SW480 (cell line): Measurements from ENCODE around the gene DHRS2.
A peak's percentile ranks its signal among the peaks of the same experiment; 100 is the strongest.
"Not testable (repeated sequence)": the region's sequence is repeated elsewhere in the genome, so short reads cannot be mapped to it uniquely, and the experiment has no call there.

Source experiments
- DNase-seq: peaks from one replicate; pipeline ENCODE4 v3.0.0-alpha.2; 2016; ENCODE audit warnings: low spot score

The DHRS2 gene, protein sequence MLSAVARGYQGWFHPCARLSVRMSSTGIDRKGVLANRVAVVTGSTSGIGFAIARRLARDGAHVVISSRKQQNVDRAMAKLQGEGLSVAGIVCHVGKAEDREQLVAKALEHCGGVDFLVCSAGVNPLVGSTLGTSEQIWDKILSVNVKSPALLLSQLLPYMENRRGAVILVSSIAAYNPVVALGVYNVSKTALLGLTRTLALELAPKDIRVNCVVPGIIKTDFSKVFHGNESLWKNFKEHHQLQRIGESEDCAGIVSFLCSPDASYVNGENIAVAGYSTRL

GRCh38 chr14:23636317-23637211, at the start of gene DHRS2:
TSS of gene DHRS2 (plus strand) at chr14:23636364. CDS start at chr14:23638865, 2,501 bp downstream.
- DNase-seq, result no peak

GRCh38 chr14:23588884-23589598, 47.1 kb upstream of the DHRS2 start:
- peak; percentile 82 for DNase-seq

DNA sequence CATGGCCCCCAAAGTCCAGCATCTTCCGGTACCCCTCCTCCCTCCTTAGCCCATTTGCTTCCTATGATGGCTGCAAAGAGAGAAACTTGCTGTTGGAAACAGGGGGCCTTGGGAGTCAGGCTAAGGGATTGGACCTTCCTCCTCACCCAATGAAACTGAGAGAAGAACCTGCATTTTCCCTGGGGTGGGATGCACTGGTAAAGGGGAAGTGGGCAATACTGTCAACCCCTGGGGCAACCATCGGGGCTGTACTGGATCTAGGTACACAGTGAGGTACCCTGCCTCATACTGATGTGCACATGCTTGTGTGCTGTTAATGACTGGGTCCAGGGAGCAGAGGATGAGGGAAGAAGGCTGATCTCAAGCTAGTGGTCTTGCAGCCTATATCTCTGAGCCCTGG, 46.6 kb upstream of the DHRS2 start:
- DNase-seq, result no peak

GRCh38 chr14:23590198-23590597, 46.0 kb upstream of the DHRS2 start:
- DNase-seq, result no peak

DNA sequence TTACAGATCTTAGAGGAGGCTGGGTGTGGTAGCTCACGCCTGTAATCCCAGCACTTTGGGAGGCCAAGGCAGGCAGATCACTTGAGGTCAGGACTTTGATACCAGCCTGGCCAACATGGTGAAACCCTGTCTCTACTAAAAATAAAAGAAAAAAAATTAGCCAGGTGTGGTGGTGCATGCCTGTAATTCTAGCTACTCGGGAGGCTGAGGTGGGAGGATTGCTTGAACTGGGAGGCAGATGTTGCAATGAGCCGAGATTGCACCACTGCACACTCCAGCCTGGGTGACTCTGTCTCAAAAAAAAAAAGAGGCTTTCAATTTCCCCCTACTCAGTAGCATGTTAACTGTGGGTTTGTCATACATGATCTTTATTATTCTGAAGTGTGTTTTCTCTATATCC, 42.0 kb upstream of the DHRS2 start:
- DNase-seq, result not testable (repeated sequence)

- no peak for DNase-seq
These were observed 35.8 kb upstream of the DHRS2 start for GRCh38 chr14:23600322-23600707.

- DNase-seq, result no peak
These were observed 35.4 kb upstream of the DHRS2 start for GRCh38 chr14:23600806-23601205.

GRCh38 chr14:23601424-23601823, 34.7 kb upstream of the DHRS2 start:
- no peak for DNase-seq

DNA sequence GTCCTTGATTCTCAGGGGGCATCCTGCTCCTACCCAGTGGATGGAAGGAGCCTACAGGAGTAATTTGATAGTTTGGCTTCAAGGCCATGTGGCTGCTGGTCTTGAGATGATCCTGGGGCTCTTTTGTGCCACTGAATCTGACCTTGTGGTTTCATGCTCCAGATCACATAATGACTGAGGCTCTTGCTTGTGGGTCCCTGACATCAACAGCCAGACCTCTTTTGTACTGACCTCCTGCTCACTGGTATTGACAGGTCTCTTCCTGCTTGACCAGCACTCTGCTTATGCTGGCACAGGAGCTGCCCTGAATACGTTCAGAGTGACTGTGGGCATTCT, 34.4 kb upstream of the DHRS2 start:
- no peak for DNase-seq

DNA sequence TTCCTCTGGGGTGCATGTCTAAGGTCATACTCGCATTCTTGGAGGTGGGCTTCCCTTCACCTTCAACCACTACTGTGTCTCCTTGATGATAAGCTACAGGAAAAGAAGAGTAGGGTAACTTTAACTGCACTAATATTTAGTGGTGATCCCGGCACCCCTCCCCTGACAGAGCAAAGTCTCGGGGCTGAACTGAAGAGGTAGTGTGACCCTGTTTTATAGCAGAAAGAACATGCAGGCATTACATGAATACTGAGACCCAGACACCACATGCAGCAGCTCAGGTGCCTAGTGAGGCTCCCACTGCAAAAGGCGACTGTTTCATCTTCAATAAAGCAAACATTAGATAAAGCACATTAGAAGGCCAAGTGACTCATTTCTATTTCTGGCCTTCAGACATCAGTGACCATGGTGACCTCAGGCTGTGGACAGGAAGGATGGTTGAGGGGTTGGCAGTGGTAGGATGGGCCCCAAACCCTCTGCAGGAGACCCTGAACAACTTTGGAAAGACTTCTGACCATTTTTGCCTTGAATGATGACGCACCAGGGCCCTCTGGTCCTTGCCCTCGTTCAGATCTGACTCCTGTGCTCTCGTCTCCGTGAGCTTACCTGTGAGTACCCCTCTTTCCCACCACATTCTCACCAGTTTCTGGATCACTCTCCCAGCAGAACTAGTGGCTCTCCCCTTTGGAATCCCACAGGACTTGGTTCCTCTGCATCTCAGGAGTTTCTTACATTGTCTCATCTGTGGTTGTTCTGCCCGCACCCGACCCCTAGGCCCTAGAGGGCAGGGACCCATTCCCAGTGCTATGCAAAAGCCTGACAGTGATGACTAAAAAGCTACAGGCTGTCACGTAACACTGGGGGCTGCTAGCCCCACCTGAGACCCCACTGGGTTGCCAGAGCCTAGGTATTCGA, 33.7 kb upstream of the DHRS2 start:
- no peak for DNase-seq

DNA sequence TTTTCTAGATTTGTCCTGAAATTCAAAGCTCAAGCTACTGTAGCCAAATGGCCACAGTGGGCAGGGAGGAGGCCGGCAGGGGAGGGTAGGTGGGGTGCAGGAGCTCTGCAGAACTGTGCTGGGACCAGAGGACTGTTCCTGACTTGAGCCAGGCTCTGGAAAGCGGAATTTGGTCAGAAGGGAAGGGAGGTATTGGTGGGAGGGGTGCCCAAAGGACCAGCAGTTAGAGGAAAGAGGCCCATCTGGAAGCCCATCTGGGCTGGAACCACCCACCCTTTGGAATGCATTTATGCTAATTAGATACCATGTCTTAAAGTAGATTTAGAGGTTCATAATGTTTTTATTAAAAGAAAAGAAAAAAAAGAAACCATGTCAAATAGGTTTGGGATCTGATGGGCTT, 33.1 kb upstream of the DHRS2 start:
- no peak for DNase-seq

- DNase-seq, result no peak
These were observed 32.0 kb upstream of the DHRS2 start for GRCh38 chr14:23604148-23604547.

- DNase-seq, result no peak
These were observed 31.4 kb upstream of the DHRS2 start for GRCh38 chr14:23604675-23605170.

DNA sequence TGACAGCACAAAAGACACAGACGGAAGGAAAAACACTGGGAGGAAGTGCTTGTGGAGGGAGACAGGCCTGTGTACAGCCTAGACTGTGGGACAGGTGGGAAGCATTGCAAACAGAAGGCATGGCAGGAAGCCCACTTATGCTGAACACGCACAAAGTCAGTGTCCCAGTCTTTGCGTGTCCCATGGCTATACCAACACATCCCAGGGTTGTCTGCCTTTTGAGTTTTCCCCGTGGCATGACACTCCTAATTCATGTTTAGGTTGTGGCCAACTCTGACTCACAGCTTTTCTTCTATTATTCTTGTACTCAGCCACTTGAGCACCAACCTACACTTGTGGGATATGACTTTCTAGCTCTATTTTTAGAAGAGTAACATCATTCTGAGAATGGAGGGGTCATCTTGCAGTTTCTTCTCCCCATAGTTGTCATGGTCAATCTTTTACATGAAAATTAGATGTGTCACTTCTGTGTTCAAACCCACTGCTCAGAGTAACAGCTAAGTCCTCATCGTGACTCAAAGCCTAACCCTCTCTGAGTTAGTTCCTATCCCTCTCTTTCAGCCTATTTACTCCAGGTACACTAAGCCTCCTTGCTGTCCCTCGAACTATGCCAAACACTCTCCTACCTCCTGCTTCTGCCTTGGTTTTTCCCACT, 30.1 kb upstream of the DHRS2 start:
- DNase-seq, result no peak

GRCh38 chr14:23608454-23608853, 27.7 kb upstream of the DHRS2 start:
- DNase-seq, result no peak

GRCh38 chr14:23609001-23609400, 27.2 kb upstream of the DHRS2 start:
- no peak for DNase-seq

DNA sequence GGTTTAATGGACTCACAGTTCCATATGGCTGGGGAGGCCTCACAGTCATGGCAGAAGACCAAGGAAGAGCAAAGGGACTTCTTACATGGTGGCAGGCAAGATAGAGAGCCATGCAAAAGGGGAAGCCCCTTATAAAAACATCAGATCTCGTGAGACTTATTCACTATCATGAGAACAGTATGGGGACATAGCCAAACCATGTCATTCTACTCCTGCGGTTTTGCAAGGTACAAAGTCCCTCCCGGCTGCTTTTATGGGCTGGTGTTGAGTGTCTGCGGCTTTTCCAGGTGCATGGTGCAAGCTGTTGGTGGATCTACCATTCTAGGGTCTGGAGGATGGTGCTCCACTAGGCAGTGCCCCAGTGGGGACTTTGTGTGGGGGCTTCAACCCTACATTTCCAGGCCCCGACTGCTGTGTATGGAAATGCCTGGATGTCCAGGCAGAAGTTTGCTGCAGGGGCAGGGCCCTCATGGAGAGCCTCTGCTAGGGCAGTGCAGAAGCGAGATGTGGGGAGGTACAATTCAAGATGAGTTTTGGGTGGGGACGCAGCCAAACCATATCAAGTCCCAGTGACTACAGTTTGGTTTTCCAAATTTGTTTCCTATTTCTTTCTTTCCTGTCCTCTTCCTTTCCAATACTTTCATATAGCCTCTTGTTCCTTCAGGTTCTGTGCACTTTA, 26.6 kb upstream of the DHRS2 start:
- DNase-seq, result peak; percentile 60

DNA sequence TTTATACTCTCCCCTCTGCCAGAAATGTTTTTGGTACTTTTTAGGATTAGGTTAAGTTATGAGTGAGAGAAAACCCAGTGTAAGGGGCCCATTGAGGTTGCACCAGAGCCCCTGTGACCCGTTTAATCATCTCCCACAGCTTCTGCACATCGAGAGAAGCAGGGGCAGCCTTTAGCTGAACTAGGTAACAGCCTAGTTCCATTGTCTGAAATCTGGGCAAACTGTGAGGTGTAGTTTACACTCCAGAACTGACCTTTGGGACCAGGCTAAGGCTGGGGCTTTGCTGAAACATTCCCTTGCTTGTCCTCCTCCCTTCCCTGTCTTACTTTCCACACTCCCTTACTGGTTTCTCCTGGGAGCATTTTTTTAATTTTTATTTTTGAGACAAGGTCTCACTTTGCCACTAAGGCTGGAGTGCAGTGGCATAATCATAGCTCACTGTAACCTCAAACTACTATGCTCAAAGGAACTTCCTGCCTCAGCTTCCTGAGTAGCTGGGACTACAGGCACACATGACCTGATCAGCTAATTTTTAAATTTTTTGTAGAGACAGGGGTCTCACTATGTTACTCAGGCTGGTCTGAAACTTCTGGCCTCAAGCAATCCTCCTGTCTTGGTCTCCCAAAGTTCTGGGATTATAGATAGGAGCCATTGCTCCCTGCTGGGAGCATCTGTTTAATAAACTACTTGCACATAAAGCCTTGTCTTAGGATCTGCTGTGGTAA, 25.9 kb upstream of the DHRS2 start:
- DNase-seq, result no peak

GRCh38 chr14:23610815-23611289, 25.3 kb upstream of the DHRS2 start:
- no peak for DNase-seq

DNA sequence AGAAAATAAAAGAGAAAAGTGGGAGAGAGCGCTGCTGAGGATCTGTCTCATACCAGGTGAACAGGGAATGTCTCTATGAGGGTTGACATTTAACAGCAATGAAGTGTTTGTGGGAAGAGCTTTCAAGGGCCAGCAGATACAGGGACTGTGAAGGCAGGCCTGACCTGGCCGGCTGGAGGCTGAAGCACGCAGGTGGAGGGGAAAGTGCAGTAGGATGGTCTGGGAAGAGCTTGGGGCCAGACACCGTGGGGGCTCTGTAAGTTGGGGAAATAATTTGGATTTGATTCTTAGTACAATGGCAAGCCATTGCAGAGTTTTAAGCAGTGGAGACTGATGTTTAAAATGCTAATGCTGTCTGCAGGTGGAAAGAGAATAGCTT, 23.8 kb upstream of the DHRS2 start:
- DNase-seq, result no peak
